ENCODE data around the gene BAIAP2.

- TF ChIP-seq CTCF (IDR thresholded peaks at IDR 0.05) (no peak), EZH2 (IDR thresholded peaks at IDR 0.05; ENCODE audit: borderline replicate concordance, insufficient read depth, low read depth, low read length, poor library complexity, severe bottlenecking) (no peak)
Measured at GRCh38 chr17:81094509-81095382, 59.8 kb downstream of the BAIAP2 start.
